Adipocyte (in vitro differentiated cells): ENCODE results near the gene VPS26A.
"Not testable (repeated sequence)": the region's sequence is repeated elsewhere in the genome, so short reads cannot be mapped to it uniquely, and the experiment has no call there.

Experiments used
- DNase-seq: peaks from one replicate; pipeline ENCODE4 v3.0.0-alpha.2; 2015; ENCODE audit warnings: low read depth
- H3K27me3 ChIP-seq: replicated peaks from 2 replicates; pipeline ENCODE4 v1.7.0; 2013; ENCODE audit warnings: mild to moderate bottlenecking, low read length, moderate library complexity; ENCODE audit not compliant: control insufficient read depth, insufficient read depth
- H3K36me3 ChIP-seq: 2 replicates; pipeline ENCODE4 v1.7.0; 2013; ENCODE audit warnings: low read length, mild to moderate bottlenecking, moderate library complexity; ENCODE audit not compliant: control insufficient read depth, insufficient read depth, severe bottlenecking
- H3K4me1 ChIP-seq: 2 replicates; pipeline ENCODE4 v1.7.0; 2013; ENCODE audit warnings: mild to moderate bottlenecking, low read length, moderate library complexity; ENCODE audit not compliant: control insufficient read depth, insufficient read depth
- H3K4me3 ChIP-seq: 2 replicates; pipeline ENCODE4 v1.7.0; 2013; ENCODE audit warnings: mild to moderate bottlenecking, low read length, moderate library complexity
- H3K9ac ChIP-seq: 2 replicates; pipeline ENCODE4 v1.7.0; 2013; ENCODE audit warnings: mild to moderate bottlenecking, low read length, moderate library complexity
- H3K9me3 ChIP-seq: 2 replicates; pipeline ENCODE4 v1.7.0; 2013; ENCODE audit warnings: mild to moderate bottlenecking, low read length, moderate library complexity; ENCODE audit not compliant: control insufficient read depth

Gene VPS26A

DNA sequence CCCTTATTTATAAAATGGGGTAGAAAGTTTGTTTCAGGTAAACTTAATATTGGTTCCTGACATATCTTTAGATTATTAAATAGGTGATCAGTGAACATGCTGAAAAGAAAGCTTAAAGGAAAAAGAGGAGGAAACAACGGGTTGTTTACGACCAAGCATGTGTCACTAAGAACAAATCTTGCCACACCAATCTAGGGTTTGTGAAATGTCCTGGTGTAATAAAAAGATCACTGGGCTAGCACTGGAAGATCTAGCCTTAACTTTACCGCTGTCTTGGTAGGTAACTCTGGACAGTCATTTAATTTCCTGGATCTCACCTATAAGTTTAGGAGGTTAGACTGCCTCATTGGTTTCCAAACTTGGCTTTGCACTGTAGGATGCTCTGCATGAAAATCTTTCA, 19.0 kb downstream of the VPS26A start:
- Histone ChIP-seq H3K9ac (no peak overlapping the region), H3K9me3 (no peaks in the 10 kb centered on the region), H3K36me3 (peaks cover 6% of the 10 kb centered on the region), H3K4me1 (peaks cover 19% of the 10 kb centered on the region), H3K27me3 (no peaks in the 10 kb centered on the region), H3K4me3 (no peak overlapping the region)
- no peak for DNase-seq

DNA sequence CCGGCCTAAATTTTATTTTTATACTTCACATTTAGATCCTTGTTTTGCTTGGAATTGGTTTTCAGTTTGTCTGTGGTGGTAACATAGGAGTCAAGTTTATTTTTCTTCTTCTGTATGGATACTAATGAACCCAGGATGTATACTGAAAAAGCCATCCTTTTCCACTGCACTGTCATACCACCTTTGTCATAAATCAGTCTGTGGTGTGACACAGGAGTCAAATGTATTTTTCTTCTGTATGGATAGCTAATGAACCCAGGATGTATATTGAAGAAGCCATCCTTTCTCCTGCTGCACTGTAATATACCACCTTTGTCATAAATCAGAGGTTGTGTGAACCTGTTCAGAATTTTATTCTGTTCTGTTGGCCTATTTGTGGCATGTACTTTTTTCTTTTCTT, 21.4 kb downstream of the VPS26A start:
- Histone ChIP-seq H3K9me3 (no peaks in the 10 kb centered on the region), H3K27me3 (no peaks in the 10 kb centered on the region), H3K36me3 (peaks cover 6% of the 10 kb centered on the region), H3K4me1 (peaks cover 24% of the 10 kb centered on the region), H3K4me3 (no peak overlapping the region), H3K9ac (no peak overlapping the region)
- DNase-seq = no peak

DNA sequence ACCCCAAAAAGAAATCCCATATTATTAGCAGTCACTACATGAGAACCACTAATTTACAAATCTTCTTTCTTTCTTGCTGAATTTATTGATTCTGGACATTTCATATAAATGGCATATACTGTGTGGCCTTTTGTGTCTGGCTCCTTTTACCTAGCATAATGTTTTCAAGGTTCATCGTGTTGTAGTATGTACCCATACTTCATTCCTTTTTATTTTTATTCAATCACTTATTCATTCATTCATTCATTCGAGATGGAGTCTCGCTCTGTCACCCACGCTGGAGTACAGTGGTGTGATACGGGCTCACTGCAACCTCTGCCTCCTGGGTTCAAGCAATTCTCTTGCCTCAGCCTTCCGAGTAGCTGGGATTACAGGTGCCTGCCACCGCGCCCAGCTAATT, 21.9 kb downstream of the VPS26A start:
- Histone ChIP-seq H3K4me3 (no peak overlapping the region), H3K9me3 (no peaks in the 10 kb centered on the region), H3K27me3 (no peaks in the 10 kb centered on the region), H3K4me1 (peaks cover 24% of the 10 kb centered on the region), H3K9ac (no peak overlapping the region), H3K36me3 (peaks cover 6% of the 10 kb centered on the region)
- DNase-seq = no peak

DNA sequence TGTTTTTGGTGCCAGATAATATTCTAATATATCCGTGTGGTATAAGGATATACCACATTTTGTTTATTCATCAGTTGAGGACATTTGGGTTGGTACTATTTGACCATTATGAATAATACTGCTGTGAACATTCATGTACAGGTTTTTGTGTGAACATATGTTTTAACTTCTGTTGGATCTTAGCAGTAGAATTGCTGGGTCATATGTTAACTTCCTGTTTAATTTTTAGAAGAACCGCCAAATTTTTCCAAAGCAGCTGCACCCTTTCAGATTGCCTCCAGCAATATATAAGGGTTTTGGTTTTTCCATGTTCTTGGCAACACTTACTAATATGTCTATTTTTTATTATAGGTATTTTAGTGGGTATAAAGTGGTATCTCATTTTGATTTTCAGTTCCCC, 22.8 kb downstream of the VPS26A start:
- Histone ChIP-seq H3K36me3 (peaks cover 6% of the 10 kb centered on the region), H3K4me1 (peaks cover 24% of the 10 kb centered on the region), H3K27me3 (no peaks in the 10 kb centered on the region), H3K9me3 (no peaks in the 10 kb centered on the region), H3K9ac (no peak overlapping the region), H3K4me3 (no peak overlapping the region)
- peak; percentile 21 for DNase-seq

DNA sequence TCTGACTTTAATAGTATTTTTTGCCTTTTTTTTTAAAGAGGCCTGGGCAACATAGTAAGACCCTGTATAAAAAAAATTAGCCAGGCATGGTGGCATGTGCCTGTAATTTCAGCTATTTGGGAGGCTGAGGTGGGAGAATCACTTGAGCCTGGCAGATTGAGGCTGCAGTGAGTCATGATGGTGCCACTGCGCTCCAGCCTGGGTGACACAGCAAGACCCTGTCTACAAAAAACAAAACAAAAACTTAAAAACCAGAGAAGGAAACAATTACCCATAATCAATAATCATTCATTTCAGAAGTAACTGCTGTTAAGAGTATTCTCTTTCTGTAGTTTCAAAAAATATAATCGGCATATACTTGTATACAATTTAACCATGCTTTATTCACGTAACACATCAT, 28.0 kb downstream of the VPS26A start:
- Histone ChIP-seq H3K9me3 (no peaks in the 10 kb centered on the region), H3K9ac (no peak overlapping the region), H3K4me1 (peaks cover 12% of the 10 kb centered on the region), H3K4me3 (no peak overlapping the region), H3K27me3 (no peaks in the 10 kb centered on the region), H3K36me3 (peaks cover 14% of the 10 kb centered on the region)
- no peak for DNase-seq

DNA sequence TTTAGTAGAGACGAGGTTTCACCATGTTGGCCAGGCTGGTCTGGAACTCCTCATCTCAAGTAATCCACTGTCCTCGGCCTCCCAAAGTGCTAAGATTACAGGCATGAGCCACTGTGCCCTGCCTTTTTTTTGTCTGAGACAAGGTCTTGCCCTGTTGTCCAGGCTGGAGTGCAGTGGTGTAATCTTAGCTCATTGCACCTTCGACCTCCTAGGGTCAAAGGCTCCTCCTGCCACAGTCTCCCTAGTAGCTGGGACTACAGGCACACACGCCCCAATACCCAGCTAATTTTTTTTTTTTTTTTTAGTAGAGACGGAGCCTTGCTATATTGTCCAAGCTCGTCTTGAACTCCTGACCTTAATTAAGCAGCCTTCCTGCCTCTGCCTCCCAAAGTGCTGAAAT, 29.2 kb downstream of the VPS26A start:
- H3K9ac ChIP-seq = no peak overlapping the region
- DNase-seq = no peak
- no peak overlapping the region for H3K4me3 ChIP-seq
- no peaks in the 10 kb centered on the region for H3K9me3 ChIP-seq
- peaks cover 26% of the 10 kb centered on the region for H3K36me3 ChIP-seq
- H3K27me3 ChIP-seq = no peaks in the 10 kb centered on the region
- peaks cover 2% of the 10 kb centered on the region for H3K4me1 ChIP-seq

DNA sequence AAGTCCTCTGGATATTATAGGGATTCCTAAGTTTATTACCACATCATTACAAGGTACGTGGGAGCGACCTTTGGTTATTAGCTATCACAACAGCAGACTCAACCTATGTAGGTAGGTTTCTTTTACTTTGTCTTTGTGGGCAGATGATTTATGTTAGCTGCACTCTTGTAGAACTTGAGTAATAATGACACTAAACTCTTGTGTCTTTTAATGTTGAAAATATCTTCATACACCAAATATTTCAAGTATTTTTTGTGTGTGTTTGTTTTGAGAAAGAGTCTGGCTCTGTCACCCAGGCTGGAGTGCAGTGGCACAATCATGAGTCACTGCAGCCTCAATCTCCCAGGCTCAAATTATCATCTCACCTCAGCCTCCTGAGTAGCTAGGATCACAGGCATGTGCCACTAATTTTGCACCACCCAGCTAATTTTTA, 36.8 kb downstream of the VPS26A start:
- no peaks in the 10 kb centered on the region for H3K27me3 ChIP-seq
- DNase-seq = peak; percentile 53
- peaks cover 7% of the 10 kb centered on the region for H3K4me1 ChIP-seq
- H3K36me3 ChIP-seq = peaks cover 72% of the 10 kb centered on the region
- no peak overlapping the region for H3K4me3 ChIP-seq
- no peak overlapping the region for H3K9ac ChIP-seq
- no peaks in the 10 kb centered on the region for H3K9me3 ChIP-seq

DNA sequence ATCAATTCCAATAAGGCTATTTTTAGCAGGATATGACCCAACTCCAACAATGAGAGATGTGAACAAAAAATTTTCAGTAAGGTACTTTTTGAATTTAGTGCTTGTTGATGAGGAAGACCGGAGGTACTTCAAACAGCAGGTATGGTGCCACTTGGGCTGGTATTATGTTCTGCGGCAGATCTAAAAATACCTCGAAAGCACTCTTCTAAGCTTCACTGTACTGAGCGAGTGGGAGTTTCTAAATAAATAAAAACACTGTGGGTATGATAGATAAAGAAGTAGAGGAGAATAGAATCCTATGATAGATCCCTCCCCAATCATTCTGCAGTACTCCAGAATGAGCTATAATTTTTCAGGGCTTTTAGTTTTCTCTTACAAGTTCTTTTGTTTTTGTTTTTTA, 44.5 kb downstream of the VPS26A start:
- H3K9me3 ChIP-seq = no peaks in the 10 kb centered on the region
- H3K9ac ChIP-seq = no peak overlapping the region
- no peak for DNase-seq
- H3K4me3 ChIP-seq = no peak overlapping the region
- no peaks in the 10 kb centered on the region for H3K27me3 ChIP-seq
- H3K36me3 ChIP-seq = peaks cover 76% of the 10 kb centered on the region
- H3K4me1 ChIP-seq = peaks cover 7% of the 10 kb centered on the region

DNA sequence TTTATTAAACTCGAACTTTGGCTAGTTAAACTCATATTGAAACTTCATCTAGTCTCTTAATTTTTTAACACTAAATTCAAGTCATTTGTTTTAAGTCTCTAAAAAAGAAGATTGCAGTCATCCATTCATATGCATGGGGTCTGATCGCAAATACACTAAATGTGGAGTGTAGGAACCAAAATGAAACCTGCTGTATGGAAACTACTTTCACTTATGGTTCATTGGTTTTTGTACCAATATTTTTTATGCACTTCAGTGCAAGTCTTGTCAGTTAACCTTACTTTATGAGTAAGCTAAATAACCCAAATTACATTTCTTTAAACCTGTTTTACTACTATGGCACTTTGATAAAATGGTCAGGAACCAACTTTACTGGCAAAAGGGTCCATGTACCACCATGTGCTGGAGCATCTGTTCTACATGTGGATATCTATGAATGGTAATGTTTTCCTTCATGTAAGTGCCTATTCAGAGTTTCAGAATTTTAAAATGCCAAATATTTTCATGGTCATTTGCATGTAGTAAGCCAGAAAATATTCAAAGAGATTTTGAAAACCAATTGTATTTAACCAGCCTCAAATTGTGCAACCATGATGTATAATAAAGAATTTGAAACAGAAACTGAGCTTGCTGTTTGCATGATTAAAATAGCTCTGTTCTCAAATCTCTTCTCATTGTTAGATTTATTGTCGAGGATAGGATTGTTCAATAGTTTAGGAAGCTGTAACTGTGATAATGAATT, 48.4 kb downstream of the VPS26A start:
- no peak overlapping the region for H3K9ac ChIP-seq
- H3K9me3 ChIP-seq = no peaks in the 10 kb centered on the region
- H3K4me1 ChIP-seq = peaks cover 7% of the 10 kb centered on the region
- peaks cover 56% of the 10 kb centered on the region for H3K36me3 ChIP-seq
- H3K4me3 ChIP-seq = no peak overlapping the region
- DNase-seq = peak; percentile 87
- H3K27me3 ChIP-seq = no peaks in the 10 kb centered on the region

DNA sequence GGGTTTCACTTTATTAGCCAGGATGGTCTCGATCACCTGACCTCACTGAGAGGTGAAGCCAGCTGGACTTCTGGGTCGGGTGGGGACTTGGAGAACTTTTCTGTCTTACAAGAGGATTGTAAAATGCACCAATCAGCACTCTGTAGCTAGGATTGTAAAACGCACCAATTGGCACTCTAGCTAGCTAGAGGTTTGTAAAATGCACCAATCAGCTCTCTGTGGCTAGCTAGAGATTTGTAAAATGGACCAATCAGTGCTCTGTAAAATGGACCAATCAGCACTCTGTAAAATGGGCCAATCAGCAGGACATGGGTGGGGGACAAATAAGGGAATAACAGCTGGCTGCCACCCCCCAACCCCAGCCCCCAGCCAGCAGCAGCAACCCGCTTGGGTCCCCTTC, 51.3 kb downstream of the VPS26A start:
- Histone ChIP-seq H3K4me1 (peaks cover 11% of the 10 kb centered on the region), H3K36me3 (peaks cover 31% of the 10 kb centered on the region)
- not testable (repeated sequence) for H3K9ac ChIP-seq, DNase-seq, H3K27me3 ChIP-seq, H3K4me3 ChIP-seq, H3K9me3 ChIP-seq

DNA sequence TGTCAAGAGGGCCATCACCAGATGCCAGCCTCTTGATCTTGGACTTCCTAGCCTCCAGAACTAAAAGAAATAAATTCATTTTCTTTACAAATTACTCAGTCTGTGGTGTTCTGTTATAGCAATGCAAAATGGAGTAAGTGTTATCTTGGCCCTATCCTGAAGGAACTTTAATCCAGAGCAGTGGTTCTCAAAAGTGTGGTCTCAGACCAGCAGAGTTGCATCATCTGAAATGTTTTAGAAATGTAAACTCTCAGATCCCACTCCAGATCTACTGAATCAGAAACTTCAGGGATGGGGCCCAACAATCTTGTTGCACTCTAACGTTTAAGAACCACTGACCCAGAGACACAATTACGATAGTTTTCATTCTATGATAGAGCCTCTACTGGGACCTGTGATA, 52.8 kb downstream of the VPS26A start:
- Histone ChIP-seq H3K4me3 (no peak overlapping the region), H3K27me3 (no peaks in the 10 kb centered on the region), H3K36me3 (peaks cover 16% of the 10 kb centered on the region), H3K9ac (no peak overlapping the region), H3K4me1 (peaks cover 21% of the 10 kb centered on the region), H3K9me3 (no peaks in the 10 kb centered on the region)
- no peak for DNase-seq
